CD4-positive, alpha-beta T cell treated with Interferon gamma for 1 hour (primary cell): ENCODE measurements around the gene TRIM10.

Experiments used
- DNase-seq: peaks from one replicate; pipeline ENCODE4 v3.0.0-alpha.2; 2020

Gene TRIM10, protein sequence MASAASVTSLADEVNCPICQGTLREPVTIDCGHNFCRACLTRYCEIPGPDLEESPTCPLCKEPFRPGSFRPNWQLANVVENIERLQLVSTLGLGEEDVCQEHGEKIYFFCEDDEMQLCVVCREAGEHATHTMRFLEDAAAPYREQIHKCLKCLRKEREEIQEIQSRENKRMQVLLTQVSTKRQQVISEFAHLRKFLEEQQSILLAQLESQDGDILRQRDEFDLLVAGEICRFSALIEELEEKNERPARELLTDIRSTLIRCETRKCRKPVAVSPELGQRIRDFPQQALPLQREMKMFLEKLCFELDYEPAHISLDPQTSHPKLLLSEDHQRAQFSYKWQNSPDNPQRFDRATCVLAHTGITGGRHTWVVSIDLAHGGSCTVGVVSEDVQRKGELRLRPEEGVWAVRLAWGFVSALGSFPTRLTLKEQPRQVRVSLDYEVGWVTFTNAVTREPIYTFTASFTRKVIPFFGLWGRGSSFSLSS

DNA sequence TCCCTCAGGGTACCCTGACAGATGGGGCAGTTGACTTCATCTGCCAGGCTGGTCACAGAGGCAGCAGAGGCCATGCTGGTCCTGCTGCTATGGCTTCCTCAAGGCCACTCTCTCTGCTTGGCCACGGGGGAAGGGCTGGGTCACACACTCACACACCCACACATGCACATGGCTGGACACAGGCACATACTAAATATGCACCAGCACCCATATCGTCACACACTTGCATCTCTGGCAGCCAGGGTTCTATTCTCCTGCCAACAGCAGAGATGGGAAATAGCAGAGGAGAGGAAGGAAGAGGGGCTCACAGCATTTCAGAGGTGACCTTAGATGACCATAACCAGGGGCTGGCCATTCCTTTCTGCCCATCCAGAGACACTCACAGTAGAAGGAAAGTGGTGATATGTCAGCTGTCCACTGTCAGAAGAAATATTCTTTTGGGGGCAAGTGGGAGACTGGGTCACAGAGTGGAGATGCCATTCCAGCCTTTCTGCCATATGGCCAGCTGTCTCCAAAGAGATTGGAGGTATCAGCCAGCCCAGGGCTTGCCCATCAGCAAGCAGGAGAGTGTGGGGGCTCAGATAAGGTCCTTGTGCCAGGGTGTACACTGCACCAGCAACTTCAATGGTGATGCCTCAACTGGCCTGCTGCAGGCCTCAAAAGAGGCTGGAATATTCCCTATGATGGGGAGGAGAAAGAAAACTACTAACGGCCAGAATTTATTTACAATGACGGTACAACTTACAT lies at the start of gene TRIM10:
Gene TRIM10, minus strand, starts transcription at position 427 of the 747 bp plus-strand sequence. Its CDS starts 353 bp downstream, at position 74.
- DNase-seq: no peak

DNA sequence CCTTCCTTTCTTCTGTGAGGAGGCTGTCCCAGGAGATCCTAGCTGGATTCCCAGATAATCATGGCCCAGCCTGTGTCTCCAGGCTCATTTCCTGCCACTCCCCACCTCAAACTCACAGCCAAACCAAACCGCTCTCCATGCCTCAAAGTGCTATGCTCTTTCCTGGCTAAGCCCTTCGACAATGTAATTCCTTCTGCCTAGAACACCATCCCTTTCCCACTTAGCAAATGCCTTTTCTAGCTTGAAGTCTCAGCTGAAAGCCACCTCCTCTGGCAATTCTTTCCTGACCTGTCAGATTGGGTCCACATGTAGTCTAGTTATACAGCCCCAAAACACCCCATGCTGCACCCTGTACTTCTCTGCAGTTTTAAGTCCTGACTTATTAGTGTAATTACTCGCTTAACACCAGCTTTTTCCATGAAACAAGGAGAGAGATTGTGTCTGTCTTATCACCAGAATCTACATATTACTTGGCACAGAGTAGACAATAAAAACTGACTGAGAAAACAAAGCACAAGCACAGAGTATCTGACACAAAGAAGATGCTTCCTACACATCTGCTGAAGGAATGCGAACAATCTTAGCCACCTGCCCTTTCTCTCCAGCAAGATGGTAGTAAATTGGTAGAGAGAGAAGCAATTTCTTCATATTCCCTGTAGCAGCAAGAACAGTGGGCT lies 46.7 kb upstream of the TRIM10 start:
- no peak for DNase-seq

DNA sequence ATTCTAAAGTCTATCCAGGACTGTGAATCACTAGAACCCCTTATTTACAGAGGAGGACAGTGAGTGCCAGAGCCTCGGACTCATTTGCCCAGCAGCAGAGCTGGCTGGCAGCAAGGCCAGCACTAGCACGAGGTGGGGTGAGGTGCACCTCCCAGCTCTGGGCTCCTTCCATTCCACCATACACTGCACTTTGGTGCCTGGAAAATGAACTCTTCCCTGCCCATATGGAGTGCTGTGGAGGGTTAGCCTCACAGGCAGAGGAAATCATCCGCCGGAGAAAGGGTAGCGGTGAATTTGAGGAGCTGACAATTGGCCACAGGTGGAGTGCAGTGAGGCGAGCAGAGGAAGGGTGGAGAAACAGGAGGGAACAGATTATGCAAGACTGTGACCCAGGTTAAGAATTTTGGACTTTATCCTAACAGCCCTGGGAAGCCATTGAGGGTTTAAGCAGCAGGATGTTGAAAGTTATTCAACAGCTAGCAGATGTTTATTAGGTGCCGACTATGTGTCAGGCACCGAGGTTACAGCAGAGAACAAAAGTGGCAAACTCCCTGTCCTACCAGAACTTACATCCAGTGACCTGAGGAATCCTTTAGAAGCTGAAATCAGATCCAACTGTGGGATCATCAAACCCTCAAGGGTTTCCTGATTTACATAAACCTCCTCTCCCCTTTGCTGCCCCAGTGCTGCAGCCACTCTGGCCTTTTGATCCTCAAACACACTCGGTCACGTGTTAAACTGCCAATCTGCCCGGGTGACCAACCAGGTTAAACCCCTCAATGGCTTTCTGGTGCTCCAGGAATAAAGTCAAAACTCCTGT lies 46.0 kb upstream of the TRIM10 start:
- DNase-seq: no peak

GRCh38 chr6:30206152-30206551 lies 45.1 kb upstream of the TRIM10 start:
- DNase-seq: no peak

GRCh38 chr6:30204116-30204515 lies 43.1 kb upstream of the TRIM10 start:
- no peak for DNase-seq

- no peak for DNase-seq
These were observed 41.4 kb upstream of the TRIM10 start for GRCh38 chr6:30202366-30202765.

DNA sequence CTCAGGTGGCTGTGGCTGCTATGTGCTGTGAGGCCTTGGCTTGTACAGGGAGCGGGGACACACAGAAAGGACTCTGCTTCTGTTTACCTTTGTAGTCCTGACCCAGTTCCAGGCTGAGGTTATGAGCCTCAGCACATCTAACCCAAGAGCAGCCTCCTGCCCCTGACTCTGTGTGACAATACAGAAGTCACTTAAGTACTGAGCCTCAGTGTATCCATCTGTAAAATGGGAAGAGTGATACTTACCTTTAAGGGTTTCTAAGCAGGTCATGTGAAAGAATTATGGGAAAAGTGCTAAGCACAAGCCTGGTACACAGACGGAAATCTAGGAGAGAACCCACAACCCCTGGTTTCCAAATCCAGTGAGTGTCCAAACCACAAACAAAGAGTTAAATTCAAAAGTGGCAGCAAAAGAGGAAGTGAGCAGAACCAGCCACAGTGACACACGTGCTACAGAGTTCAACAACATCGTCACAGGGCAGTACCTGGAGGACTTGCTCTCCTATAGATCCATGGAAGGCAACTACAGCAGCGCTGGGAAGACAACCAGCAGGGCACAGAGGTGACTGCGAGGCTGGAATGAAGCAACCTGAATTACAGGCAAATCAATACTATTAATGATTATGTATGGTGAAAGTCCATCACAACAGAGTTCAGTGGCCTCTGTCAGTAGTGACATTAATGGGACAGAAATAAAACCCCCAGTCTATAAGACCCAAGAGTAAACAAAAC lies 39.7 kb upstream of the TRIM10 start:
- DNase-seq: peak; percentile 39

GRCh38 chr6:30198166-30199084 lies 37.4 kb upstream of the TRIM10 start:
- DNase-seq: no peak

GRCh38 chr6:30196376-30196775 lies 35.4 kb upstream of the TRIM10 start:
- DNase-seq: no peak

GRCh38 chr6:30195951-30196350 lies 34.9 kb upstream of the TRIM10 start:
- no peak for DNase-seq

DNA sequence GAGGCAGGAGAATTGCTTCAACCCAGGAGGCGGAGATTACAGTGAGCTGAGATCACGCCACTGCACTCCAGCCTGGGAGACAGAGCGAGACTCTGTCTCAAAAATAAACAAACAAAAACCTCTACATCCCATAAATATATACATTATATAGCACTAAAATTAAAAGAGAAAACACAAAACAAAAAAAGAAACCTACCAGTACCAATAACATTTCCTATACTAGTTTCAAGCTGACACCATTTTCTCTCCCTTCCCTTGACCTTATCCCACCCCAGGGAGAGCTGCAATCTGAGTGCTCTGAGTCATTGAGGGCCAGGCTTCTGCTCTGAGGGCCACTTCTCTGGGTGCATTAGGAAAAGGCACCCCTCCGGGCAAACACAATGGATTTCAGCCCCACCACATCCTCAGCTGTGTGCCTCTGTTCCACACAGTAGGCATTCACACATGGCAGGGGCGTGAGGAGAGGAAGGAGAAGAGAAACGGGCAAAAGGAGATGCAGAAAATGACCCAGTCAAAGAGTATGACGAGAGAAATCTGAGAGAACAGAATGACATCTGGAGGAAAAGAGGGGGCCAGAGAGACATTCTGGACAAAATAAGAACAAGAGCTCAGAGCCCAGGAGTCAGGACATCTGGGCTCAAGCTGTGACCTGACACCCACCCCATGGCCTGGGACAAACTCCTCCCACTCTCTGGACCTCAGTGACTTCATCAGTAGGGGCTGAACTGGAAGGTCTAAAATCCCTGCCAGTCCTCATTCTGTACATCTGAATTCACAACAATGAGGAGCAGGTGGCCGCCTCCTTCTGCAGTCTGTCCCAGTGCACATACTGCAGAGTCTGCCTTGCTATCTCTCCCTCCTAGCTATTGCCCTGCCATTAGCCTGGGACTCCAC lies 34.0 kb upstream of the TRIM10 start:
- no peak for DNase-seq

- no peak for DNase-seq
These were observed 31.1 kb upstream of the TRIM10 start for GRCh38 chr6:30192076-30192475.

GRCh38 chr6:30188541-30188940 lies 27.5 kb upstream of the TRIM10 start:
- no peak for DNase-seq

DNA sequence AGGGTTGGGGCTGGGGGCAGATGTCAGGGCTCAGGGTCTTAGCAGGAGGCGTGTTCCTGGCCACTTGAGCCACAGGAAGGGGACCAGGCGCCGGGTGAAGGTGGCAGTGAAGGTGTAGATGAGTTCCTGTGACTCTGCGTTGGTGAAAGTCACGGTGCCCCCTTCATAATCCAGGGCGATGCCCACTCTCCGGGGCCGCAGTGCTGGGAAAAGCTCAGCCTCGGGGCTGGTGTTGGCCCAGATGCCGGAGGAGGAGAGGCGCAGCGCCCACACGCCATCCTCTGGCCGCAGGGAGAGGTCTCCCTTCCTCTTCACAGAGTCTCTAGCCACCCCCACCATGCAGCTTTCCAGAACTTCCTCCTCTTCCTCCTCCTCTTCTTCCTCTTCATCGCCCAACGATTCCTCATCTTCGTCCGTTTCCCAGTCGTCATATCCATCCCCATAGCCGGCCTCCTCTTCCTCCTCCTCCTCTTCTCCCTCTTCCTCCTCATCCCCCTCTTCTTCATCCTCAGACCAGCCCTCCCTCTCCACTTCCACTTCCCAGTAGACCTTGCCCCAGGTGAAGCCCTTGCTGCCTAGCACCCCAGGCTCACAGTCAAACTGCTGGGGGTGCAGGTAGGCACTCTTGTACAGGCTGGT lies 25.0 kb upstream of the TRIM10 start:
- no peak for DNase-seq

GRCh38 chr6:30184417-30185031 lies 23.5 kb upstream of the TRIM10 start:
- DNase-seq: no peak

DNA sequence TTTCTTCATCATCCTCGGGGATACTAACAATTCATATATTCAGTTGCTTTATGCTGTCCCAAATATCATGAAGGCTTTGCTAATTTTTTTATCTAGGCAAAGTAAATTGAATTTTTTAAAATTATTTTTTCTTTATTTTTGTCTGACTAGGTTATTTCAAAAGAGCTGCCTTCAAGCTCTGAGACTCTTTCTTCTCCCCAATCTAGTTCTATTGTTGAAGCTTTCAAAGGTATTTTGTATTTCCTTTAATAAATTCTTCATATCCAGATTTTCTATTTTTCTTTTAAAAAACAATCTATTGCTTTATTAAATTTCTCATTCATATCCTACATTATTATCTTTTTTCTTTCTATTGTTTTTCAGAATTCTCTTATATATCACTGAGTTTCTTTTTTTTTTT lies 19.1 kb upstream of the TRIM10 start:
- no peak for DNase-seq

- no peak for DNase-seq
These were observed 17.8 kb upstream of the TRIM10 start for GRCh38 chr6:30178837-30179236.

- no peak for DNase-seq
These were observed 14.8 kb upstream of the TRIM10 start for GRCh38 chr6:30175765-30176164.

DNA sequence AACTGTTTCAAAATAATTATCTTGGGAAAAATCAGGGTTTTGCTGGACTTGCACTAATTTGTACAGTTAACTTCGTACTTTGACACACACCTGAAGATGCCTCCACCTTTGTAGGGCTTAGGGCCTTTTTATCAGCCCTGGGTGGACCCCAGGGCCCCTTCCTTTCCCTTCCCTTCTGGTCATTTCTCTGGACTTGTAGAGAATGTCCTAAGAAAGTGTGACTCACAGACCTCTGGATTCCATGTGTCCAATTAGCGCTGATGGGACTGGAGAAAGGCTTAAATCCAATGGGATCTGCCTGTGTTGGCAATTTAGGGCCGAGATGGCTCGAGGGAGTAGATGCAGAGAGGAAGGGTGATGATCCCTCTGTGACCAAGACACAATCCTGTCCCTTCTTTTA lies 11.7 kb upstream of the TRIM10 start:
- DNase-seq: no peak
